Upper lobe of left lung (tissue), 4 donors: ENCODE results near the gene SCTR.

Experiments
- POLR2A ChIP-seq, 4 donors: fragments of 450-650 bp; IDR thresholded peaks; one replicate each; pipeline ENCODE4 v1.5.1; 2016 to 2017; ENCODE audit warnings: antibody characterized with exemption in 4 of 4, mild to moderate bottlenecking in 2 of 4
- TF ChIP-seq, protein P1 (sequence below), 6 experiments: fragments of 450-650 bp in 4 of 6; fragments of 200-600 bp in 2 of 6; sonication (generic) in 2 of 6; IDR thresholded peaks; one replicate each; pipeline ENCODE4 v1.5.1; 2016 to 2019; ENCODE audit warnings: antibody characterized with exemption in 6 of 6

DNA sequence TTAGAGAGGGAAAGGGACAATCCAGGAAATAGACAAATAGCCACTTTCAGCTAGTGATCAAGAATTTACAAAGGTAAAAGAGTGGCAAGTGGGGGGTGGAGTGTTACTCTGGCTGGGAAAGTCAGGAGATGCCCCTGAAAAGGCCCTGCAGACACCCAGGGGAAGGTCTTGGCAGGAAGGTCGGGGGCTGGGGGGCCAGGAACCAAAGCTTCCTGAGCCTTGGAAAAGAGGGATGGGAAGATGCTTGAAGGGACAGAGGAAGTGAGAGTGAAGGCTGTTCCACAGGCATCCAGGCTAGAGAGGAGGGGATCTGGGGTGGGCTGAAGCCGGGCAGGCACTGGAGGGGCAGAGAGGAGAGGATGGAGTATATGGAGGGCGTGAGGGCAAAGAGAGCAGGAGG, 96.5 kb downstream of the SCTR start:
- TF ChIP-seq, protein P1, sequence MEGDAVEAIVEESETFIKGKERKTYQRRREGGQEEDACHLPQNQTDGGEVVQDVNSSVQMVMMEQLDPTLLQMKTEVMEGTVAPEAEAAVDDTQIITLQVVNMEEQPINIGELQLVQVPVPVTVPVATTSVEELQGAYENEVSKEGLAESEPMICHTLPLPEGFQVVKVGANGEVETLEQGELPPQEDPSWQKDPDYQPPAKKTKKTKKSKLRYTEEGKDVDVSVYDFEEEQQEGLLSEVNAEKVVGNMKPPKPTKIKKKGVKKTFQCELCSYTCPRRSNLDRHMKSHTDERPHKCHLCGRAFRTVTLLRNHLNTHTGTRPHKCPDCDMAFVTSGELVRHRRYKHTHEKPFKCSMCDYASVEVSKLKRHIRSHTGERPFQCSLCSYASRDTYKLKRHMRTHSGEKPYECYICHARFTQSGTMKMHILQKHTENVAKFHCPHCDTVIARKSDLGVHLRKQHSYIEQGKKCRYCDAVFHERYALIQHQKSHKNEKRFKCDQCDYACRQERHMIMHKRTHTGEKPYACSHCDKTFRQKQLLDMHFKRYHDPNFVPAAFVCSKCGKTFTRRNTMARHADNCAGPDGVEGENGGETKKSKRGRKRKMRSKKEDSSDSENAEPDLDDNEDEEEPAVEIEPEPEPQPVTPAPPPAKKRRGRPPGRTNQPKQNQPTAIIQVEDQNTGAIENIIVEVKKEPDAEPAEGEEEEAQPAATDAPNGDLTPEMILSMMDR (IDR thresholded peaks at IDR 0.05): no peak
- TF ChIP-seq POLR2A (IDR thresholded peaks at IDR 0.05): no peak
